Diencephalon (tissue), 1 donor: ENCODE measurements around the gene CLEC16A. TPM values are rescaled to one million over a fixed set of nuclear protein-coding genes. Genes with fewer than 3 reads are reported as not detected.

Source experiments
- total RNA-seq: library from RNA; depleted of rRNA; stranded (reverse); fragments of >200 nt; gene quantifications from one replicate; pipeline ENCODE4 v1.2.3, GENCODE V29; 2014

Gene CLEC16A, protein sequence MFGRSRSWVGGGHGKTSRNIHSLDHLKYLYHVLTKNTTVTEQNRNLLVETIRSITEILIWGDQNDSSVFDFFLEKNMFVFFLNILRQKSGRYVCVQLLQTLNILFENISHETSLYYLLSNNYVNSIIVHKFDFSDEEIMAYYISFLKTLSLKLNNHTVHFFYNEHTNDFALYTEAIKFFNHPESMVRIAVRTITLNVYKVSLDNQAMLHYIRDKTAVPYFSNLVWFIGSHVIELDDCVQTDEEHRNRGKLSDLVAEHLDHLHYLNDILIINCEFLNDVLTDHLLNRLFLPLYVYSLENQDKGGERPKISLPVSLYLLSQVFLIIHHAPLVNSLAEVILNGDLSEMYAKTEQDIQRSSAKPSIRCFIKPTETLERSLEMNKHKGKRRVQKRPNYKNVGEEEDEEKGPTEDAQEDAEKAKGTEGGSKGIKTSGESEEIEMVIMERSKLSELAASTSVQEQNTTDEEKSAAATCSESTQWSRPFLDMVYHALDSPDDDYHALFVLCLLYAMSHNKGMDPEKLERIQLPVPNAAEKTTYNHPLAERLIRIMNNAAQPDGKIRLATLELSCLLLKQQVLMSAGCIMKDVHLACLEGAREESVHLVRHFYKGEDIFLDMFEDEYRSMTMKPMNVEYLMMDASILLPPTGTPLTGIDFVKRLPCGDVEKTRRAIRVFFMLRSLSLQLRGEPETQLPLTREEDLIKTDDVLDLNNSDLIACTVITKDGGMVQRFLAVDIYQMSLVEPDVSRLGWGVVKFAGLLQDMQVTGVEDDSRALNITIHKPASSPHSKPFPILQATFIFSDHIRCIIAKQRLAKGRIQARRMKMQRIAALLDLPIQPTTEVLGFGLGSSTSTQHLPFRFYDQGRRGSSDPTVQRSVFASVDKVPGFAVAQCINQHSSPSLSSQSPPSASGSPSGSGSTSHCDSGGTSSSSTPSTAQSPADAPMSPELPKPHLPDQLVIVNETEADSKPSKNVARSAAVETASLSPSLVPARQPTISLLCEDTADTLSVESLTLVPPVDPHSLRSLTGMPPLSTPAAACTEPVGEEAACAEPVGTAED
- total RNA-seq, result 35.3 TPM

DNA sequence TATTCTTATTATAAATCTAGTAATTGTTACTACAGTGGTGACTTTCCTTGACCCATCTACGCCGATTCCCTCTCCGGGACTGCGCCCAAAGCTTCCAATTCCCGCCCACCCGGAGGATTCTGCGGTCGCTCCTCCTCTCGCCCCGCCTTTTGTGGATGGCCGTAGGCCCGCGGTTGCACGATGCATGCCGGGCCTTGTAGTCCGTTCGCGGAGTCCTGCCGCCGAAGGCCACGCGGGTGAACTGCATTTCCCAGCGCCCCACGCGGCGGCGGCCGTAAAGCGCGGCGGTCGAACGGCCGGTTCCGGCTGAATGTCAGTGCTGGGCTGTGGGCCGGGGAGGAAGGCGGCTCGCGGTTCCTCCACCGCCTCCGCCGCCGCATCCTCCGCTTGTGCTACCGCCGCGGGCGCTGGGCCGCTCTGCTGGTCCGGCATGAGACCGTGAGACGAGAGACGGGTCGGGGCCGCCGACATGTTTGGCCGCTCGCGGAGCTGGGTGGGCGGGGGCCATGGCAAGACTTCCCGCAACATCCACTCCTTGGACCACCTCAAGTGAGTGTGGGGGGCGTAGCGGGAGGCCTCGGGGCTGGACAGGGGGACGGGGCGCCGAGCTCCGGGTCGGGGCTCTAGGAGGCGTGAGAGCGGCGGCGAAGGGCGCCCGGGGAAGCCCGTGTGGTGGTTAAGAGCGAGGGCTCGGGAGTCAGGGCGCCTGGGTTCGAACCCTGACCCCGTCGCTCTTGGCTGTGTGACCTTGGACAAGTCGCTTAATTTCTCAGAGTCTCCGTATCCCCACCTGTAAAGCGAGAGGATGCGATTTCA lies at the start of gene CLEC16A:
Gene CLEC16A (plus strand): TSS at position 316 of the 816 bp plus-strand sequence. CDS start 154 bp downstream, at position 470.

DNA sequence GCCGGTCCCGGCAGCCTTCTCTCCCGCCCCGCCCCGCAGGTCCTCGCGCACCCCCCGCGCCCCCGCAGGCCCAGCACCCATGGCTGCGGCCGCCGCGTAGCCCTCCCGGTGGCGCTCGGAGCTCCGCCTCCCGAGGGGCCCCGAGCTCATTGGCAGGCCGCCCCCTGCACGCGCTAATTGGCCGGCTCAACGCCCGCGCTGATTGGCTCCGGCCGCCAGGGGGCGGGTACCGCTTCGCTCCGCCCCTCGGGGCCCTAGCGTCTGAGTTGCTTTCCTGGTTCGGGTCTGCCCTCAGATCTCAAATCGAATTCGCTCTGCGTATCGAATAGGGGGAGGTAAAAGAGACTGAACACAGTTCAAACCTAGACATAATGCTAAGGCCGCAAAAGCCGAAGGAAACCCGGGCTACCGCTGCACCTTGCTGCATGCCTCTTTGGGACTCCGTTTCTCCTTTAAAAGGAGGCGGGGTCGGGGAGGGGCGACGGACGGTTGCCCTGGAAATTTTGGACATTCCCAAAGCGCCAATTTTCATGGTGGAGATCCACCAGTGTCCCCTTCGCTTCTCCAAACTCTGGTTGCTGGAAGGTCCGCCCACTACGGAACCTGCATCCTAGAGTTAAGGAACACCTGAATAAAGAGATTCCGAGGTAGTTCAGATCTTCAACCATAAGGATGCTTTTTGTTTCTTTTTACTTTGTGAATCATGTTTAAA lies 1.9 kb upstream of the CLEC16A start, which contains the start of gene DEXI:
Gene DEXI (minus strand): TSS at position 117 of the 712 bp plus-strand sequence. CDS start 463 bp downstream, outside the sequence.

Other genes starting within 250 kb of the CLEC16A start
- gene TEKT5, start 249.6 kb upstream of the CLEC16A start, total RNA-seq, result 1.2 TPM
- 13.4 TPM for gene NUBP1, start 200.7 kb upstream of the CLEC16A start, total RNA-seq
- 20.8 TPM for gene TVP23A, start 125.8 kb upstream of the CLEC16A start, total RNA-seq
- 1.2 TPM for gene CIITA, start 67.4 kb upstream of the CLEC16A start, total RNA-seq
- gene DEXI, start 2.1 kb upstream of the CLEC16A start, total RNA-seq, result 24.0 TPM